GM23338 (cell line): Measurements from ENCODE around the gene AMBP.

Source experiments
- CREB1 ChIP-seq: fragments of 250-450 bp; sonication (Bioruptor Pico); IDR thresholded peaks from 2 replicates; pipeline ENCODE4 v1.5.0; 2020; ENCODE audit warnings: low read depth, mild to moderate bottlenecking, moderate library complexity
- CTCF ChIP-seq, 2 experiments: fragments of 200-600 bp in 1 of 2; sonication (generic) in 1 of 2; conservative IDR thresholded peaks; 2 replicates each; pipeline versions ENCODE4 v1.5.1 to v1.6.1; 2016 to 2017; ENCODE audit warnings: antibody characterized with exemption in 2 of 2, low read depth in 2 of 2, mild to moderate bottlenecking in 2 of 2, moderate library complexity in 1 of 2
- JUNB ChIP-seq: IDR thresholded peaks from one replicate; pipeline ENCODE4 v1.6.1; 2016; ENCODE audit warnings: antibody characterized with exemption; ENCODE audit not compliant: unreplicated experiment
- POLR2AphosphoS5 ChIP-seq: IDR thresholded peaks from 2 replicates; pipeline ENCODE4 v1.6.1; 2016; ENCODE audit warnings: antibody characterized with exemption, low read depth
- REST ChIP-seq: IDR thresholded peaks from one replicate; pipeline ENCODE4 v1.6.1; 2018; ENCODE audit warnings: antibody characterized with exemption; ENCODE audit not compliant: unreplicated experiment

- no peak for TF ChIP-seq REST
- peak in 1 of 2 experiments; percentile 41; a peak in 2 of 4 replicates for TF ChIP-seq CTCF (conservative IDR thresholded peaks at IDR 0.05; ENCODE audit: low read depth in 2 of 2)
- TF ChIP-seq CREB1 (CRISPR knock-in tag), result no peak
- no peak for TF ChIP-seq JUNB
- TF ChIP-seq POLR2AphosphoS5, result no peak
Observed at GRCh38 chr9:114085387-114085789, 7.3 kb upstream of the AMBP start.
